ENCODE results near the gene OPCML. TPM values are rescaled to one million over a fixed set of nuclear protein-coding genes. Genes with fewer than 3 reads are reported as not detected.

Gene OPCML
- total RNA-seq, 1 experiment from 2014 or later = 0.94 TPM

- H3T11ph ChIP-seq (ENCODE audit: low read length) = no peak overlapping the region
- no peak overlapping the region for H2BK120ac ChIP-seq (ENCODE audit: low read depth, low read length, poor library complexity, severe bottlenecking)
- no peak overlapping the region for H3K27ac ChIP-seq (ENCODE audit: insufficient read length, low read depth, low read length)
- Mint-ChIP-seq H3K27me3 (ENCODE audit: low read depth) (peaks cover 2% of the 10 kb centered on the region), H3K36me3 (ENCODE audit: insufficient read depth in 1 of 3, low read depth in 3 of 3) (0 out of 7 replicates have a peak, but pooled peaks cover 0 to 4% (median 0%) of the 10 kb centered on the region in 3 experiments), H3K27ac (no peak overlapping the region), H3K9me3 (peaks cover 4 to 6% of the 10 kb centered on the region in 2 experiments; a peak in 3 of 5 replicates), H3K4me1 (peaks cover 4% of the 10 kb centered on the region in 2 experiments; a peak in 2 of 4 replicates), H3K4me3 (no peak overlapping the region)
- no peak overlapping the region for H4K8ac ChIP-seq (replicated peaks; ENCODE audit: insufficient read length, low read depth, low read length)
- no peak overlapping the region for H3K4ac ChIP-seq (ENCODE audit: low read depth, low read length)
- DNase-seq = no peak
- no peaks in the 10 kb centered on the region for H3K4me1 ChIP-seq (ENCODE audit: insufficient read depth, low read length)
- no peaks in the 10 kb centered on the region for H3K79me2 ChIP-seq (ENCODE audit: insufficient read depth, low read length)
- no peaks in the 10 kb centered on the region for H3K27me3 ChIP-seq (ENCODE audit: insufficient read depth, low read length)
- H3K79me1 ChIP-seq (ENCODE audit: insufficient read depth, low read depth, low read length, poor library complexity, severe bottlenecking) = no peaks in the 10 kb centered on the region
- no peak for TF ChIP-seq CTCF (conservative IDR thresholded peaks at IDR 0.05)
- no peaks in the 10 kb centered on the region for H4K20me1 ChIP-seq (ENCODE audit: control insufficient read depth, insufficient read depth, insufficient read length)
- H2BK15ac ChIP-seq (ENCODE audit: low read depth, low read length) = no peak overlapping the region
- H3K23ac ChIP-seq (ENCODE audit: insufficient read length, low read depth, low read length) = no peak overlapping the region
- H2AFZ ChIP-seq (ENCODE audit: low read length) = no peak overlapping the region
- H3K23me2 ChIP-seq (ENCODE audit: insufficient read length, low read depth, low read length, poor library complexity, severe bottlenecking) = no peaks in the 10 kb centered on the region
- no peak overlapping the region for H2BK12ac ChIP-seq (ENCODE audit: insufficient read length, low read depth, low read length)
- H2BK5ac ChIP-seq (ENCODE audit: insufficient read length, low read length) = no peak overlapping the region
- no peak overlapping the region for H3K4me2 ChIP-seq (ENCODE audit: insufficient read depth, insufficient read length, low read length)
- H4K91ac ChIP-seq (ENCODE audit: insufficient read length, low read depth, low read length) = no peak overlapping the region
- no peak overlapping the region for H2BK20ac ChIP-seq (ENCODE audit: low read depth, low read length, poor library complexity, severe bottlenecking)
- H4K5ac ChIP-seq (ENCODE audit: insufficient read length, low read depth, low read length) = no peak overlapping the region
- no peak overlapping the region for H2AK5ac ChIP-seq (ENCODE audit: insufficient read length, low read length)
- no peak overlapping the region for H3K14ac ChIP-seq (ENCODE audit: insufficient read depth, low read length)
- no peak overlapping the region for H3K18ac ChIP-seq (ENCODE audit: insufficient read length, low read depth, low read length)
- H3K9me3 ChIP-seq (ENCODE audit: control insufficient read depth, low read depth, low read length) = no peaks in the 10 kb centered on the region
- no peak overlapping the region for H3K9ac ChIP-seq (ENCODE audit: extremely low read depth, insufficient read length, low read length)
- H3K56ac ChIP-seq (ENCODE audit: insufficient read length, low read depth, low read length) = no peak overlapping the region
Observed at GRCh38 chr11:132395434-132395833, 1136.9 kb downstream of the OPCML start.

All from H9 (cell line).